Measurements from ENCODE around the gene APP.

DNA sequence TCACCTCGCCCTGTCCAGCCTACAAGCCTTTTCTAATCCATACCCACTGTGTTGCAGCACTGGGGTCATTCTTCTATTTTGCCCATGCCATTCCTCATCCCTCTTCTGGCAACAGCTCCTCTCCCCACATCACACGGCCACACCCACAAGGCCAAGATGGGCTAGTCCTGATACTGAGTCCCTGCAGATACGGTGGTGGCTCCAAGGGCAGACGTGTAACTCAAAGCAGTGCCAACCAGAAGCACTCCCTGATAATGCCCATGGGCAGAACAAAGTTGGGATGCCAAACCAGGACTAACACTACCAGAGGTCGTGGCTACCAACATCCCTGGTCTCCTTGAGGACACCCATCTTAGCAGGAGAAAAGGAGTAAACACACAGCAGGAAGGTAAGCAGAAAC, 64.8 kb downstream of the APP start:
- no peak for TF ChIP-seq POLR2A (IDR thresholded peaks at IDR 0.05; ENCODE audit: low read depth, low read length)
- TF ChIP-seq EZH2 (IDR thresholded peaks at IDR 0.05; ENCODE audit: borderline replicate concordance, control insufficient read depth, low read depth, low read length) = no peak
- TF ChIP-seq TCF7 (IDR thresholded peaks at IDR 0.05; ENCODE audit: borderline replicate concordance) = no peak

Measured in GM12878 (cell line).